ENCODE measurements around the gene PTRH1.

PTRH1 gene

GRCh38 chr9:127693143-127693542, 22.3 kb downstream of the PTRH1 start:
- no peak for DNase-seq

- no peak for DNase-seq
Measured at GRCh38 chr9:127692071-127692470, 23.4 kb downstream of the PTRH1 start.

GRCh38 chr9:127690735-127691134, 24.7 kb downstream of the PTRH1 start:
- no peak for DNase-seq

GRCh38 chr9:127689329-127690000, 26.0 kb downstream of the PTRH1 start:
- no peak for DNase-seq

- DNase-seq, result no peak
Measured at GRCh38 chr9:127686461-127687393, 28.7 kb downstream of the PTRH1 start.

GRCh38 chr9:127684576-127684975, 30.9 kb downstream of the PTRH1 start:
- no peak for DNase-seq

DNA sequence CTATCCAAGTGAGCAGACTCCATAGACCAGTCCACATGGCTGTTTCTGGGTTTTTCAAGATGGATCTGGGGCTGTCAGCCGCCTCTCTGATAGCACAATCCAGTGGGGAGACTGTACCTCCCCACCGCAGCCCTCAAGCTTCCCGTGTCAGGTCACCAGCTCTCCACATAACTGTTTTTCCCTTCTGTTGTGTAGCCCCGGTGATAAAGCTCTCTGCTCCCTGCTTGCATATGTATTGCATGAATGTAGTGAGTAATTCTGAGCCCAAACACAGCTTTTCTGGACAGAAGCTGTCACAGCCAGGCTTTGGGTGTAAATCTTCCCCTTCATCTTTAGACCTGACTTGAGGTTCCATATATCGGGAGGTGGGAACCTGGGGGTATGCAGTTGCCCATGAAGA, 31.7 kb downstream of the PTRH1 start:
- DNase-seq, result no peak

GRCh38 chr9:127682351-127683136, 32.9 kb downstream of the PTRH1 start:
- DNase-seq, result no peak

GRCh38 chr9:127680846-127681245, 34.6 kb downstream of the PTRH1 start:
- no peak for DNase-seq

- DNase-seq, result no peak
Measured at GRCh38 chr9:127680226-127680625, 35.2 kb downstream of the PTRH1 start.

GRCh38 chr9:127679506-127679905, 36.0 kb downstream of the PTRH1 start:
- no peak for DNase-seq

DNA sequence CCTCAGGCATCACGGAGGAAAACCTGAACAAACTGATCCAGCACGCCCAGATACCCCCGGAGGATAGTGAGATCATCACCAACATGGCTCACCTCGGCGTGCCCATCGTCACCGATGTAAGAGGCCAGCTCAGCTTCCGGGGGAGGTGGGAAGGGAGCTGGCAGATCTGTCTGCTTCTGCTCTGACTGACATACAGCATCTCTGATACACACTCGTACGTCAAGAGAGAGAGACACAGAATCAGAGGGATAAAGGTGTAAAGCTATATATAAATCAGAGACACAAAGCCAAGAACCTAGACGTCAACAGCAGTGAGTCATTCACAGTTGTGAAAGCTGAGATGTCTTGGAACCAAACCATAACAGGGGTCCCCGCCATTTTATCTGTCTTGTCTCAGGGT, 38.8 kb downstream of the PTRH1 start:
- no peak for DNase-seq

DNA sequence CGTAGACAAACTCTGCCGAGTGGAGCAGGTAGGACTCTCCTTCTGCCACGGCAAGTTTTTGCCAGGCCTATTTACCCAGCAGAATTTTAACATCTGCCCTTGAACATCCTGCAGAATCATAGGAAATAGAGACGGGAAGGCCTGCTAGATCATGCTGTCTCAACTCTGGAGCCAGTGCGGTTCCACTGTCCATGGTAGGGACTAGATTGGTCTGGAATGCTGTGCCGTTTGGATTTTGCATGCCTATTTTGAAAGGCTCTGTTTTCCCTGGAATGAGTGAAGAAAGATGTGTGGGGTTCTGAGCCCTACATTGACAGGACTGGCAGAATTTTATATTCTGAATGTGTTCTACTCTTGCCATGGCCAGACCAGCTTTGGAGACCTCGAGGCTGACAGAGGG, 42.2 kb downstream of the PTRH1 start:
- DNase-seq, result no peak

GRCh38 chr9:127667906-127668305, 47.6 kb downstream of the PTRH1 start:
- no peak for DNase-seq

DNA sequence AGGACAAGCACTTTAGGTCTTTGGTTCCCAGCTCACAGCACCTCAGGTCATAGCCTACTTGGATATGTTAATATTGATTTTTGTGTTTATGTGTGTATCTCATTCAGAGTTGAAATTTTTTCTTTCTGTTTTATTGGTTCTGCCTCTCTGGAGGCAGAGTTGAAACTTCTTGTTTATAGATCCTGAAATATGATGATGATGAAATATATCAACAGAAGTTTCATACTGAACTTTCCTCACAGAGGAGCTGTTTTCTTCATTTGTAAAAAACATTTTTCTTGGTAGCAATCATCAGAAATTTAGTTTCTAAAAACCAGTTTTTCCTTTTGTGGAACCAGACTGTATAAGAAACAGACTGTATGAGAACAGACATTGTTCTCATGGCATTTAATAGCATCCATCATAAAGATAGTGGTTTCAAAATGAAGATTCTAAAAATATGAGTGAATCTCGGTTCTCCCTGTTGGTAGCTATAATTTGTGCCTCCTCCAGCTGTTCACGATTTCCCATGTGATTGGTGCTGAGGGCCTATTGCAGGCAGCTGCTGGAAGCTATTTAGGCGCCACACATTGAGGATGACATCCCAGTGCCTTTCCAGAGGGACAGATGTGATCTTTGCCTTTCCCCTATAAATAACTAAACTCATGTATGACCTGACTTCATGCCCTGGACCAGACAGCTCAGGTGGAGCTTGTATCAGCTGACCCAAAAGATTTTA, 48.2 kb downstream of the PTRH1 start:
- no peak for DNase-seq

- no peak for DNase-seq
Measured at GRCh38 chr9:127664678-127665507, 50.6 kb downstream of the PTRH1 start.

- no peak for DNase-seq
Measured at GRCh38 chr9:127664324-127664677, 51.2 kb downstream of the PTRH1 start.
